Left ventricle myocardium inferior (tissue), 1 donor: ENCODE results near the gene UBE2D3. TPM values are rescaled to one million over a fixed set of nuclear protein-coding genes. Genes with fewer than 3 reads are reported as not detected.

Experiments
- DNase-seq: peaks from one replicate; pipeline ENCODE4 v3.0.0-alpha.2; 2020
- H3K27ac ChIP-seq: fragments of 200-600 bp; replicated peaks from 2 replicates; pipeline ENCODE4 v1.8.0; 2021
- H3K27me3 ChIP-seq: fragments of 200-600 bp; 2 replicates; pipeline ENCODE4 v1.8.0; 2021; ENCODE audit warnings: low read depth
- H3K36me3 ChIP-seq: fragments of 200-600 bp; 2 replicates; pipeline ENCODE4 v1.8.0; 2021
- H3K4me1 ChIP-seq: fragments of 200-600 bp; 2 replicates; pipeline ENCODE4 v1.8.0; 2021
- H3K4me3 ChIP-seq: fragments of 200-600 bp; 2 replicates; pipeline ENCODE4 v1.8.0; 2021; ENCODE audit warnings: mild to moderate bottlenecking, moderate library complexity
- H3K9me3 ChIP-seq: fragments of 200-600 bp; replicated peaks from 2 replicates; pipeline ENCODE4 v1.8.0; 2021
- intact Hi-C: fragments of 100-400 bp; cut with micrococcal nuclease; formaldehyde crosslinking; loops from one replicate; pipeline ENCODE4 v1.11.0; 2022
- total RNA-seq: library from RNA; stranded (reverse); fragmentation: NEBNext Ultra II Directional; extraction: Animal tissue kit (Norgen Biotek cat#: 25700); gene quantifications from one replicate; pipeline ENCODE4 v1.2.1, GENCODE V29; 2021
- TF ChIP-seq, protein P1 (sequence below): fragments of 200-600 bp; IDR thresholded peaks from 2 replicates; pipeline ENCODE4 v1.8.0; 2021; ENCODE audit warnings: antibody characterized with exemption, mild to moderate bottlenecking, borderline replicate concordance
- donor health status: DM: no; HTN: yes; CAD: no; lungs with severe emphysema.

UBE2D3 gene
- total RNA-seq, 1 donor from 2014 or later = 251 TPM

GRCh38 chr4:102760645-102761295 lies 66.6 kb downstream of the UBE2D3 start, which contains the start of gene MANBA:
Gene MANBA (minus strand): TSS chr4:102760968. CDS start chr4:102760894, 74 bp downstream.
- intact Hi-C loops = no loop called here
- TF ChIP-seq, protein P1, sequence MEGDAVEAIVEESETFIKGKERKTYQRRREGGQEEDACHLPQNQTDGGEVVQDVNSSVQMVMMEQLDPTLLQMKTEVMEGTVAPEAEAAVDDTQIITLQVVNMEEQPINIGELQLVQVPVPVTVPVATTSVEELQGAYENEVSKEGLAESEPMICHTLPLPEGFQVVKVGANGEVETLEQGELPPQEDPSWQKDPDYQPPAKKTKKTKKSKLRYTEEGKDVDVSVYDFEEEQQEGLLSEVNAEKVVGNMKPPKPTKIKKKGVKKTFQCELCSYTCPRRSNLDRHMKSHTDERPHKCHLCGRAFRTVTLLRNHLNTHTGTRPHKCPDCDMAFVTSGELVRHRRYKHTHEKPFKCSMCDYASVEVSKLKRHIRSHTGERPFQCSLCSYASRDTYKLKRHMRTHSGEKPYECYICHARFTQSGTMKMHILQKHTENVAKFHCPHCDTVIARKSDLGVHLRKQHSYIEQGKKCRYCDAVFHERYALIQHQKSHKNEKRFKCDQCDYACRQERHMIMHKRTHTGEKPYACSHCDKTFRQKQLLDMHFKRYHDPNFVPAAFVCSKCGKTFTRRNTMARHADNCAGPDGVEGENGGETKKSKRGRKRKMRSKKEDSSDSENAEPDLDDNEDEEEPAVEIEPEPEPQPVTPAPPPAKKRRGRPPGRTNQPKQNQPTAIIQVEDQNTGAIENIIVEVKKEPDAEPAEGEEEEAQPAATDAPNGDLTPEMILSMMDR = no peak
- H3K36me3 ChIP-seq = no peaks in the 10 kb centered on the region

GRCh38 chr4:102759831-102760644 lies 67.3 kb downstream of the UBE2D3 start:
- peak overlapping the region; percentile 98 for H3K4me3 ChIP-seq
- no peaks in the 10 kb centered on the region for H3K27me3 ChIP-seq
- H3K27ac ChIP-seq = peak overlapping the region; percentile 89
- H3K36me3 ChIP-seq = no peaks in the 10 kb centered on the region
- DNase-seq = no peak
- TF ChIP-seq, protein P1 = no peak
- peaks cover 9% of the 10 kb centered on the region for H3K9me3 ChIP-seq
- H3K4me1 ChIP-seq = peaks cover 45% of the 10 kb centered on the region
- intact Hi-C loops = no loop called here

More at GRCh38 chr4:102760645-102761295, 66.6 kb downstream of the UBE2D3 start, which contains the start of gene MANBA:
- peak; percentile 86 for DNase-seq
- peaks cover 45% of the 10 kb centered on the region for H3K4me1 ChIP-seq
- peak within 1 kb of the TSS; percentile 98 for H3K4me3 ChIP-seq
- peak within 1 kb of the TSS; percentile 89 for H3K27ac ChIP-seq
- H3K9me3 ChIP-seq = peaks cover 3% of the 10 kb centered on the region
- no peaks in the 10 kb centered on the region for H3K27me3 ChIP-seq

GRCh38 chr4:102758241-102759160 lies 68.8 kb downstream of the UBE2D3 start:
- Histone ChIP-seq H3K9me3 (peaks cover 14% of the 10 kb centered on the region), H3K4me1 (peaks cover 45% of the 10 kb centered on the region), H3K4me3 (no peak overlapping the region), H3K36me3 (no peaks in the 10 kb centered on the region), H3K27me3 (no peaks in the 10 kb centered on the region), H3K27ac (no peak overlapping the region)
- no peak for DNase-seq
- TF ChIP-seq, protein P1 = no peak
- intact Hi-C loops = no loop called here

DNA sequence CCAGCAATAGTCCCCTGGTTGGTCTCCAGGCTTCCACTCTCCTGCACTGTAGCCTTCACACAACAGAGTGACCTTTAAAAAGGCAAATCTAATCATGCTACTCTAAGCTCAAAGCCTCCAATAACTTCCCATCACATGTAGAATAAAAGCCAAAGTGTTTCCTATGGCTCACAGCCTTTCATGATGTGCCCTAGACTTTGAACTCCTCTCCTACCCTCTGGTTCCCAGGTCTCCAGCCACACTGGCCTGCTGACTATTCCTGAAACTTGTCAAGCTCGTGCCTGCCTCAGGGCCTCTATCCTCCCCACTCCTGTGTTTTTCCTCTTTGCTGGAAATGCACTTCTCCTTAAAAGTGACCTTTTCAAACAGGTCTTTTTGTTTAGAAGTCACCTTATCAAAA lies 69.7 kb downstream of the UBE2D3 start:
- no peak overlapping the region for H3K27ac ChIP-seq
- H3K4me3 ChIP-seq = no peak overlapping the region
- TF ChIP-seq, protein P1 = no peak
- no peak for DNase-seq
- no peaks in the 10 kb centered on the region for H3K36me3 ChIP-seq
- intact Hi-C loops = no loop called here
- H3K4me1 ChIP-seq = peaks cover 45% of the 10 kb centered on the region
- H3K27me3 ChIP-seq = no peaks in the 10 kb centered on the region
- peaks cover 14% of the 10 kb centered on the region for H3K9me3 ChIP-seq

DNA sequence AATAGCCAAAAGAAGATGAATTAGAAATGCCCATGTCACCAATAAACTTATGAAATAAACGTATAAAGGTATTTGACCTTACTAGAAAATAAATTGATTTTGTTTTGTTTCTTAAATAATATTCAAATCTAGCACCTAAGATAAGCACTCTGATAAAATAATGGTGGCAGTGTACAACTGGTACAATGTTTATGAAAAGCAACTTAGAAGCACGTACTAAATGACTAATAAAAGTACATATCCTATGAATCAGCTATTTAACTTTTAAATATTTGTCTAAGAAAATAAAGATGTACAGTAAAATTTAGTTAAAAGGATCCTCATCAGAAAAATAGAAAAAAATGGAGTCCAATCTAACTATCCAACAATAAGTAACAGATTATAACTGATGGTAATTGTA lies 73.3 kb downstream of the UBE2D3 start:
- H3K27me3 ChIP-seq = no peaks in the 10 kb centered on the region
- H3K27ac ChIP-seq = no peak overlapping the region
- H3K4me1 ChIP-seq = peaks cover 15% of the 10 kb centered on the region
- H3K36me3 ChIP-seq = peaks cover 4% of the 10 kb centered on the region
- no peak for DNase-seq
- intact Hi-C loops = no loop called here
- TF ChIP-seq, protein P1 = no peak
- H3K4me3 ChIP-seq = no peak overlapping the region
- H3K9me3 ChIP-seq = peaks cover 14% of the 10 kb centered on the region
